GM12874 (cell line): ENCODE results near the gene RARRES2.

Source experiments
- TF ChIP-seq, protein P1 (sequence below): IDR thresholded peaks from 2 replicates; pipeline ENCODE4 v1.5.1; 2011; ENCODE audit warnings: low read depth, mild to moderate bottlenecking, control low read depth, low read length, moderate library complexity; ENCODE audit not compliant: insufficient read depth

The RARRES2 gene

DNA sequence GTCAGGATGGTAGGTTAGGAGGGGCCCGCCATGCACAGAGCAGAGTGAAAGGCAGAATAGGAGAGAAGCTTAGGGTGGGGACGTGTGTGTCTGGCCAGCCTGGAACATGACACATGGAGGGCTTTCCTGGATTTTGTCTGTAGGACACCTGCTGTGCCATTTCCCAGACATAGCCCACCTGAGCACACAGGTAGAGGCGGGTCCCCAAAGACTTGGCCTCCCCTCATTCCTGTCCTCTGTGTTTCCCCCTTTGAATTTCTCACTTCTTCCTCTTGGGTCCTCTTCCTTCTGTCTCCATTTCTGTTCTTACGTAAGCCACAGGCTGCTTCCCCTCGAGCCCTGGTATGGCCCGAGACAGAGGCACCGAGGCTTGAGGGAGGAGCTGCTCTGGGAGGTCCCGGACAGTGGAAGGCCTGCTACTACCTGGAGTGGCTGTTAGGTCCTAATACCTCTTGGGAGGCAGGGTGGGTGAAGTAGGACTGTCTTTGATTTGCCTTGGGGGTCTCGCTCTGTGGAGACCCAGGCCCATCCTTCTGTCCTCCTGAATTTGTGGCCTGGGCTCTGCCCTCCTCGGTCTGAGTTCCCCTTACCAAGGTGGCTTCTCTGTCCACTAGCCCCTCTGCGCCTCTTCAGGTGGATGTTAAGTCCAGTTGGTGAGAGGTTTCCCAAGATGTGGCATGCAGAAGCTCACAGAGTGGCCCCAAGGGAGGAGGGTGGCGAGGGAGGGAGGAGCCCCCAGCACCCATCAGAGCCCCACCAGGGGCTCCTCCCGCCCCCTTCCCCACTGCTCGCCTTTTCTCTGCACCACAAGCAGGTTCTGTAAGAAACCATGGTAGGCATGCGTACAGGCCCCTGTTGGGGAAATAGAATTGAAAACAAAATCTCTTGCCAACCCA lies 43.2 kb upstream of the RARRES2 start:
- TF ChIP-seq, protein P1, sequence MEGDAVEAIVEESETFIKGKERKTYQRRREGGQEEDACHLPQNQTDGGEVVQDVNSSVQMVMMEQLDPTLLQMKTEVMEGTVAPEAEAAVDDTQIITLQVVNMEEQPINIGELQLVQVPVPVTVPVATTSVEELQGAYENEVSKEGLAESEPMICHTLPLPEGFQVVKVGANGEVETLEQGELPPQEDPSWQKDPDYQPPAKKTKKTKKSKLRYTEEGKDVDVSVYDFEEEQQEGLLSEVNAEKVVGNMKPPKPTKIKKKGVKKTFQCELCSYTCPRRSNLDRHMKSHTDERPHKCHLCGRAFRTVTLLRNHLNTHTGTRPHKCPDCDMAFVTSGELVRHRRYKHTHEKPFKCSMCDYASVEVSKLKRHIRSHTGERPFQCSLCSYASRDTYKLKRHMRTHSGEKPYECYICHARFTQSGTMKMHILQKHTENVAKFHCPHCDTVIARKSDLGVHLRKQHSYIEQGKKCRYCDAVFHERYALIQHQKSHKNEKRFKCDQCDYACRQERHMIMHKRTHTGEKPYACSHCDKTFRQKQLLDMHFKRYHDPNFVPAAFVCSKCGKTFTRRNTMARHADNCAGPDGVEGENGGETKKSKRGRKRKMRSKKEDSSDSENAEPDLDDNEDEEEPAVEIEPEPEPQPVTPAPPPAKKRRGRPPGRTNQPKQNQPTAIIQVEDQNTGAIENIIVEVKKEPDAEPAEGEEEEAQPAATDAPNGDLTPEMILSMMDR = no peak

DNA sequence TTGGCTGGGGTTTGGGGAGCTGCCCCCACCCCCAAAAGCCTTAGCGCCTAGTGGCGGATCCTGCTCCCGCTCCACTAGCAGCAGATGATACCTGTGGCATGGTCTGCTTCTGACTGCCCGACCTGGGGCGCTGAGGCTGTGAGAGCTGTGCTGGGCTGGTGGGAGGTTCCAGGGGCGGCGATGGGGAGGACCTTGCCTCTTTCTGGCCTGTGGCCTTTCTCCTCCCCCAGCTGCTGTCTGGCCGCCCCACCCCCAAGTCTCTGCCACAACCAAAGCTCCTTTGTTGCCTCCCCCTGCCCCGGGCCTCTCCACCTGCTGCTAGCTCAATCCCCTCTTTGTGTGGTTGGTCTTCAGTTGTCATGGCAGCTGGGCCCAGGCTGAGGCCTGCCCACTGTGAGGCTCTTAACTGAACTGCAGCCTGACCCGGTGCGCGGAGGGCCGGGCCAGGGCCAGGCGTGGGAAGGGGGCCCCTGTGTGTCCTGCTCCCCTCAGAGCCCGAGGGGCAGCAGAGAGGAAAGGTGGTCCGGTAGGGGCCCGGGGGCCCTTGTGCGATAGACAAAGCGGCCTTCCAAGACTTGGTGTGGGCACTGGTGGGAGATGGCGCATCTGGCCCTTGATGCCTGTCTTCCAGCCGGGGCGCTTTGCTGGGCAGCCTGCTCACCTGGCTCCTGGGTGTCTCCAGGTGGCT lies 42.4 kb upstream of the RARRES2 start:
- TF ChIP-seq, protein P1 = no peak

DNA sequence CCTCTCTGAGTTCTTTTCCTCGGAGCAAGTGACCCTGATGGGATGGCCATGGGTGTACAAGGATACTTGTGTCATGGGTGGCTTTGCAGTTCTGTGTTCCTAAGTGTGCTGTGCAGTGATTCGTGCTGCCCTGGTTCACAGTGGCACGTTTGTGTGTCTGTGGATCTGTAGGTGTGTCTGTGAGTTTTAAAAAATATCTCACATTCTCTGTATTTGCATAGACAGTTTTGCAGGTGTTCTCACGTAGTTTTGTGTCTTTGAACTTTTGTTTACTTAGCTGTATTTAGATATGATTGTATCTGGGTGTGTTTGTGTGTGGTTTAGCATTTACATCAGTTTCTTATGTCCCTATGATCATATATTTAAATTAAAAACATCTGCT lies 41.4 kb upstream of the RARRES2 start:
- TF ChIP-seq, protein P1 = no peak

DNA sequence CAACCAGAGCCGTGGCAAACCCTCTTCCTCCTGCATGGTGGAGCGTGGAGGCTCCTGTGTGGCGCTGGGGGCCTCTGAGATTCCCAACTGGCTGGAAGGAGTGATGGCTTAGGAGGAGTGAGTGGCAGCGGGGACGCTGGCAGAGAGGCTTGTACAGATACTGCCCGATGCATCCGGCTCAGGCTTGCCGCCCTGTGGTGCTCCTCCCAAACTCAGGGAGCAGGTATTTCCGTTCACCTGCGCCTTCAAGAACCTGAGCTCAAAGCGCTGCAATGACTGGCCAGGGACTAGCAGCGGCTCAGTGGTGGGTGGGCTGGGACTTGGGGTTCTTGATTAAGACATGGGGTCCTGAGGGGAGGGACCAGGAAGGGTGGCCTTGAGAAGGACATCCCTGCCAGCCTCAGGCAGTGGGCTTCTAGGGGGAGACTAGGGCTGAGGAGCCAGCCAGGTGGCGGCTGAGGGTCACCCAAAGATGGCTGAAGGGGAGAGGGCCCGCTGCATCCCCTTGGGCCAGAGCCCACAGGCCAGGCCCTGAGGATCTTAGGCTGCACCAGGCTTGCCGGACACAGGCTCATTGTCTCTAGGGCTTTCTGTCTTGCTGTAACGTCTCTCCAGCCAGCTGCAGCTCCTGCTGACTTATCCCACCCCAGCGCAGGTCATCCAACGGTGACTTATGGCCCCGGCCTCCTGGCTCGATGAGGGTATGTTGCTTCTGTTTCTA lies 40.9 kb upstream of the RARRES2 start:
- TF ChIP-seq, protein P1 = no peak

DNA sequence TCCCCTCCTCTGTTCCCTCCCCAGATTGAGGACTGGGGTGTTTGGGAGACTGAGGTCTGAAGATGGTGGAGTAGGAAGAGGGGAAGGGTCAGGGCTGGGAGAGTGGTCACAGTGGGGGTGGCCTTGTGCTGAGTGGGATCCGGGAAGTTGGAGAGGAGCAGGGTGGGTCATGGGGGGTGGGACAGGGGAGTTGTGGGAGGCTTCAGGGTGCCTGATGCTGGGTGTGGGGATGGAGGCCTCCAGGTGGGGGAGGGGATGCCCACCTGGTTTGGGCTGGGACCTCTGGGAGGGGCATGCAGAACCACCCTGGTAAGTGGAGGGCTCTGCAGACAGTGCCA lies 40.3 kb upstream of the RARRES2 start:
- TF ChIP-seq, protein P1 = no peak

DNA sequence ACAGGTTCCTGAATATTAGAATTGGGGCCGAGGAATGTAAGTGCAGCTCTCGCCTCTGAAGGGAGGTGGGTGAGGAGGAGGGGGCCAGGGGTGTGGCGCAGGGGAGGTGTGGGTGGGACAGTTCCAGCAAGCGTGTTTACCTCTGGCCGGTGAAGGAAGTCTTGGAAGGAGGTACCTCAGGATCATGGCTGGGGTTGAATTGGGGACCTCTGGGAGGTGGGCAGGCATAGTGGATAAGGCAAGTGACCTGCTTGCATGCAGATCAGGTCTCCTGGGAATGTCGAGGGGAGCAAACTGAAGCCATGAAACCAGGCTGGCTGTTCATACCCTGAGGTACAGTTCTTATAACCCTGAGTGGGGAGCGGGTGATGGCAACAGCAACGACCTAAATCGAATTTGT lies 39.7 kb upstream of the RARRES2 start:
- TF ChIP-seq, protein P1 = no peak

DNA sequence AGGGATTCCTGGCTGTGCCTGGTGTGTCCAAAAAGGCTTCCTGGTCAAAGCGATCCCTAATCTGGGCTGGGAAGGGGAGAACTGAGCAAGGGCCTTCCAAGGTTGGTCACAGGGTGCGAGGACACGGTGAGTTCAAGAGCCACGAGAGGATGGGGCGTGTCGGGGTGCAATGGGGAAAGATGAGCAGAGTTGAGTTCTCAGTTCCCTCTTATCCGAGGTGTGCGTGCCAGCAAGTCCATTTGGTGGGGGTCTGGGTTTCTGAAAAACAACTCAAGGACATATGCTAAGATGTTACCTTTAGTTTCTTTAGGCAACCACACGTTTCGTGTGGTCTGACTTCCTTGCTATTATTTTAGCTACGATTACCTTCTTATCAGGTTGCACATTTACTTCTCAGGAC lies 39.0 kb upstream of the RARRES2 start:
- TF ChIP-seq, protein P1 = no peak
